Suppressor macrophage (primary cell): ENCODE measurements around the gene PTPRJ.
"Not testable (repeated sequence)": the region's sequence is repeated elsewhere in the genome, so short reads cannot be mapped to it uniquely, and the experiment has no call there.

Experiments
- DNase-seq, 4 experiments: peaks; one replicate each; pipeline ENCODE4 v3.0.0-alpha.2; 2020 to 2022
- total RNA-seq, 17 experiments: gene quantifications; one replicate each; lab custom pipeline; 2026; ENCODE audit warnings: mixed read lengths in 6 of 17, inconsistent platforms in 3 of 17; lab: John Stamatoyannopoulos, UW

The PTPRJ gene
- 283 to 762 (median 396) reads per million in 17 experiments for total RNA-seq

GRCh38 chr11:47980088-47980906, at the start of gene PTPRJ:
Gene PTPRJ (plus strand): TSS chr11:47980559. CDS start chr11:47980913, 354 bp downstream.
- peak in 3 of 4 experiments; percentile 67 to 87 (median 85) for DNase-seq

GRCh38 chr11:47932544-47932943, 47.8 kb upstream of the PTPRJ start:
- DNase-seq: no peak

DNA sequence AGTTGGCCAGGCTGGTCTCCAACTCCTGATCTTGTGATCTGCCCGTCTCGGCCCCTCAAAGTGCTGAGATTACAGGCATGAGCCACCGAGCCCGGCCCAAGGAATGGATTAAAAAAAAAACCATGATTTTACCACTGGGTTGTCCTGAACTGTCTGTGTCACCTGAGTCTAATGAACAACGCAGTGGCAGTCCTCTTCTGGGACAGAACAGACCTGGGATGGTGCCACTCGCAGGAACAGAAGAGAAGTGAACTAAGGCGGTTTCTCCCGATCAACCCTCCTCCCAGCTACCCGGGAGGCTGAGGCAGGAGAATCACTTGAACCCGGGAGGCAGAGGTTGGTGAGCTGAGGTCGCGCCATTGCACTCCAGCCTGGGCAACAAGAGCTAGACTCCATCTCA, 46.6 kb upstream of the PTPRJ start:
- not testable (repeated sequence) for DNase-seq

- DNase-seq: peak in 1 of 4 experiments; percentile 38
These were observed 41.4 kb upstream of the PTPRJ start for GRCh38 chr11:47938791-47939560.

DNA sequence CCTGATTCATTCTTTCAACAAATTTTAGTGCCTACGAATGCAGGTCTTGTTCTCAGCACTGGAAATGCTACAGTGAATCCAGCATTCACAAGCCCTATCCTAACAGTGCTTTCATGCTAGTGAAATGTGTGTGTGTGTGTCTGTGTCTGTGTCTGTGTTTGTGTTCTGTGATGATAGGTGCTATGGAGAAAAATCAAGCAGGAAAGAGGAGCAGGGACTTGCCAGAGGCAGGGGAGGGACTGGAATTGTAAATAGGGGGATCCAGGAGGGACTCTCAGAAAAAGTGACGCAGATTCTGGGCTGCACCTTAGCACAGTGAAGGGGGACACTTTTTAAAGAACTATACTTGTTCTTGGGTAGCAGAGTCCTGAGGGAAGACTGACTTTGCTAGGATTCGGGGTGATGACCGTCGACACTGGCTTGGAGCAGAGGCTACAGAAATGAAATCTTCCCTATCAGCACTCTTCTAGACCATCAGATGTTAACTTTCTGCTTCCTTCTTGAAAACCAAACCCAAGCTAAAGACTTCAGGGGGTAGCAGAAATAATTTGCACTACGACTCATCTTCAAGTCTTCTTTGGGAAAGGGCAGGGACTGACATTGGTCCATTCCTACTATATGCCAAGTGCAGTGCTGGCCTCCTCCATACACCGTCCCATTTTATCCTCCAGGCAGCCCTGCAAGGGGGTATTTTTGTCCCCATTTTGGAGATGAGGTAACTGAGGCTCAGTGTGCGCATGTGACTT, 39.3 kb upstream of the PTPRJ start:
- no peak for DNase-seq

DNA sequence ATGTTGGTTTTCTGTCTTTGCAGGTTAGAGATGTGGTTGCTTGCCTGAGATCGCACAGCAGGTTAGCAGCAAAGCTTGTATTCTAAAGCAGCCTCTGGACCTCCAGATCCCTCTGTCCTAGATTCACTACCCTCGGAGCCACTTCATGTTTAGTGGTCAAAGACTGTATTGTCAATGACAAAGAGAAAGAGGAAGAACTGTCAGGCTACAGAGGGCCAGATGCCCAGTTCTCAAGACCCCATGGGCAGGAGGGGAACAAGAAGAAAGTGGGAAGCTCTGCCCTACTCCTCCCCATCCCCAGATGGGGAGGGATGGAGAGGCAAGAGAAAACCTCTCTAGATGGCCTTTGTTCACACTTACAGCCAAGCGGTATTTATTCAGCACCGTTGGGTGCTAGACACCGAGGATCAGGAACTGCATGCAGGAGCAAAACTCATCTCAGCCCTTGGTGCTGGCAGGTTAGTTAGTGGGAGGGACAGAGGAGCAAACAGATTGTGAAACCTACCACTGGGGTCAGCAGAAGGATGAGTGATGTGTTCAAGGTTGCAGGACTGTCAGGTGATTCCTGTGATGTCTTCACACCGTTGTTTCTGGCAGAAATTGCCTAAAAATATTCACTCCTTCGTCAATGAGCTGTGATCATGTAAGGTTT, 38.3 kb upstream of the PTPRJ start:
- peak; percentile 67 to 84 (median 78) for DNase-seq

- DNase-seq: no peak
These were observed 36.4 kb upstream of the PTPRJ start for GRCh38 chr11:47943721-47944586.

DNA sequence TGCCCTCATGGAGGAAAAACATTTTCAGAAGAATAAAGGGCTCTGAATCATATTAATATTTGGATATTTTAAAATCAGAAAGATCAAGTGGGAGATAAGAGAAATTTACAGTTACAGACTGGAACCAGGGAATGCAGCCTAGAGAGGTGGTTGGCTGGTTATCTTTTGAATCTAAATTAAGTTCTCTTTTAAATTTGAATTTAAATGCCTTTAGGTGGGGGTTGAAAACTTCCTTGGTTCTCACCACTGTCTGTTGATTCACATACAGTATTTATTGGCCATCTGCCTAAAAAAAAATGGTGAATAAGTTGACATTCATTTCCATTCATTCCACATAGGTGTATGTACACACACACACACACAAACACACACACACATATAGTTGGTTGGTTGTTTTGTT, 35.7 kb upstream of the PTPRJ start:
- DNase-seq: no peak

DNA sequence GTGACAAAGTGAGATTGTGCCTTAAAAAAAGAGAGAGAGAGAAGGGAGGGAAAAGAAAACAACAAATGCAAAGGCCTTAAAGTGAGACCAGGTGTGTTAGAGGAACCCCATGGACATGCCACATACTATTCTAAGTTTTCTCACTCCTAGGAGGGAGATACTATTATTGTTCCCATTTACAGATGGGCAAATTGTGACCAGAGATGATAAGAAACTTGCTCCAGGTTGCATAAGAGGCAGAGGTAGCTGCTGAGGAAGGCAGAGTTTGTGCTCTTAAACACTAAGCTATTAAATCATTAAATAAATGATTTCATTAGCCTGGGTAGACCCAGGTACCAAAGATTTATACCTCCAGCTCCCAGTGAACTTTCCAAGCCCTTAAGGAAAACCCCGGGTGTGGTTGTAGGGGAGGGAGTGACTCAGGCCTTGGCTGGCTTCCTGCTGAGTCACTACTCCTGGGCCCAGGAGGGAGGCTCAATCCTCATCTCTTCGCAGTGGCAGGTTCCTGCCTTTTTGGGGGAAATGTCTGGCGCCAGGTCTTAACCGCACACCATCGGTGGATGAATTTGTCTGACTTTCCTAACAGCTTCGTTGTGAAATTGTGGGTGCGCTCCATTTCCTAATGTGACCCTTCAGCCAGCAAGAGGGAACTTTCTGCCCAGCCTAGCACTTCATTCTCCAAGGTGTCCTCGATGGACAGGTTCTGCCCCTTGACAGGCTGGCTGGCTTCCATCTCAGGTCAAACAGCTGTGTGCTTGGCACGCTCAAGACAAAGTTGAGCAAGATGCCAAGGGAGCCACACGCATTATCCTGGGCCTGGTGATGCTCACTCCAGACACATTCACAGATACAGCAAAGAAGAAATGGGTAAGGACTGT, 33.4 kb upstream of the PTPRJ start:
- peak; percentile 48 to 77 (median 72) for DNase-seq

- DNase-seq: no peak
These were observed 32.2 kb upstream of the PTPRJ start for GRCh38 chr11:47948137-47948536.

DNA sequence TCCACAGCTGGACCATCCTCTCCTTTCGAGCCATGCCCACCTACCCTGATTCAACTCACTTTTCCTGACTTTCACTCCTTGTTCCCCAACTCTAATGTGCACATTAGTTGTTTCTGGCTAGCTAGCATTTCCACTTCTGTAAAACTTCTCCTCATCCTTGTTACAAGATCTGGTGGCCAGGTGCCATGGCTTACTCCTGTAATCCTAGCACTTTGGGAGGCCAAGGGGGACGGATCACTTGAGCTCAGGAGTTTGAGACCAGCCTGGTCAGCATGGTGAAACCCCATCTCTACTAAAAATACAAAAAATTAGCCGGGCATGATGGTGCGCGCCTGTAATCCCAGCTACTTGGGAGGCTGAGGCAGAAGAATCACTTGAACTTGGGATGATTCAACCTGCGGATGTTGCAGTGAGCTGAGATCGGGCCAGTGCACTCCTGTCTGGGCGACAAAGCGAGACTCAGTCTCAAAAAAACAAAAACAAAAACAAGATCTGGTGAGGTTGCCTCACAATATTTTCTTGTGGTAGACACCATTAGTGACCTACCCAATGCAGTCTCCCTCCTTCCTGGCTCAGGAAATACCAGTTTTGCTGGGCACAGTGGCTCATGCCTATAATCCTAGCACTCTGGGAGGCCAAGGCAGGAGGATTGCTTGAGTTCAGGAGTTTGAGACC, 31.2 kb upstream of the PTPRJ start:
- DNase-seq: not testable (repeated sequence)

DNA sequence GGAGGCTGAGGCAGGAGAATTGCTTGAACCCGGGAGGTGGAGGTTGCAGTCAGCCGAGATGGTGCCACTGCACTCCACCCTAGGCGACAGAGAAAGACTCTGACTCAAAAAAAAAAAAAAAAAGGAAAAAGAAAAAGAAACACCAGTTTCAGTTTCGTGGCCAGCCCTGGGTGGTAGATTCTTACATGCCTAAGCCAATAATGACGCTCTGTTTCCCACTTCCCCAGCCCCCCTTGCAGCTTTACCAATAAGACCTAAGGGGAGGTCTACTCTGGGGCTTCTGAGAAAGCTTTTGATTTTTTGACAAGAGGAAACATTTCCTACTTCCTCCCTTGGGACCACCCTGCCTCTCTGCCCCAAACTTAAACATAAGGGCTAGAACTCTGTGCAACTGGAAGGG, 30.0 kb upstream of the PTPRJ start:
- peak; percentile 33 to 63 (median 52) for DNase-seq

DNA sequence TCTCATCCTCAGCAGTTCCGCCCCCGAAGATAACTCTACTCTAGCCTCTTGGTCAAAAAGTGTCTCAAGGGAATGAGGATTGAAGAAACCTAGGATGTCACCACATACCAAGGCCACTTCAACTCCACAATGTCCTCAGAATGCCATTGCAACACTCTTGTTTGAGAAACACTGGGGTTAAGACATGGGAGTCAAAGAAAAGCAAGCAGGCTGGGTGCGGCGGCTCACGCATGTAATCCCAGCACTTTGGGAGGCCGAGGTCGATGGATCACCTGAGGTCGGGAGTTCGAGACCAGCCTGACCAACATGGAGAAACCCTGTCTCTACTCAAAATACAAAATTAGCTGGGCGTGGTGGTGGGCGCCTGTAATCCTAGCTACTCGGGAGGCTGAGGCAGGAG, 28.9 kb upstream of the PTPRJ start:
- peak; percentile 37 to 75 (median 68) for DNase-seq

- peak in 2 of 4 experiments; percentile 37 to 44 for DNase-seq
These were observed 25.2 kb upstream of the PTPRJ start for GRCh38 chr11:47955061-47955755.

GRCh38 chr11:47960015-47960414, 20.3 kb upstream of the PTPRJ start:
- no peak for DNase-seq

- peak in 1 of 4 experiments; percentile 21 for DNase-seq
These were observed 19.0 kb upstream of the PTPRJ start for GRCh38 chr11:47961383-47961782.

- no peak for DNase-seq
These were observed 15.8 kb upstream of the PTPRJ start for GRCh38 chr11:47964546-47964945.

DNA sequence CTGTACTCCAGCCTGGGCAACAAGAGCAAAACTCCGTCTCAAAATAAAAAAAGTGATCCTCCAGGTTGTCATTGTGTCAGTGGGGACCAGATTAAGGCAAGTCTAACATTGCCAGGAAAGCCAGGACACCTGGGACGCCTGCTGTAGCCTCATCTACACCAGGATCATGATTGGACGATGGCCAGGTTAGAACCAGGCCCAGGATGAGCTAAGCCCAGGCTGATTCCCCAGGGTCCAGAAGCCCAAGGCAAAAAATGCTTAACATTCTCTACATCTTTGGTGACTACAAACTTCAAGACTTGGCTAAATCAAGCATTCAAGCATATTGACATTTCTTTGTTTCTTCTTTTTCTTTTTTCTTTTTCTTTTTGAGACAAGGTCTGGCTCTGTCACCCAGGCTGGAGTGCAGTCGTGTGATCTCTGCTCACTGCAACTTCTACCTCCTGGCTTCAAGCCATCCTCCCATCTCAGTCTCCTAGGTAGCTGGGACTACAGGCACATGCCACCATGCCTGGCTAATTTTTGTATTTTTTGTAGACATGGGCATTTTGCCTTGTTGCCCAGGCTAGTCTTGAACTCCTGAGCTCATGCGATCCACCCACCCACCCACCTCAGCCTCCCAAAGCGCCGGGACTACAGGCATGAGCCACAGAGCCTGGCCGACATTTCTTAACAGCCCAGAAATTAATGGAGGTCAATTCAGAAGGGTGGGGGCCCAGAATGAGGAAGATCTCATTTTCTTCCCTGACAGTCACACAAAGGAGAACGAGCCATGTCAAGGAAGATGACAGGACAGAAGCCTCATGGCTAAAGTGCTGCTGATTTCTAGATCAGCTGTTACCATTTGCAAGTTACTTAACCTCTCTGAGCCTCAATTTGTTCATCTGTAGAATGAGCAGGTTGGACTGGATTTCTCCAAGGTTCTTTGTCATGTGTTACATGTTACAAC, 12.5 kb upstream of the PTPRJ start:
- peak in 3 of 4 experiments; percentile 45 to 68 (median 62) for DNase-seq
